GM23338 (cell line): Measurements from ENCODE around the gene VENTX.

ENCODE experiments used
- CREB1 ChIP-seq: fragments of 250-450 bp; sonication (Bioruptor Pico); IDR thresholded peaks from 2 replicates; pipeline ENCODE4 v1.5.0; 2020; ENCODE audit warnings: low read depth, mild to moderate bottlenecking, moderate library complexity
- EZH2 ChIP-seq: fragments of 200-600 bp; sonication (generic); IDR thresholded peaks from one replicate; pipeline ENCODE4 v1.8.0; 2017; ENCODE audit warnings: antibody characterized with exemption, mild to moderate bottlenecking, low read depth; ENCODE audit not compliant: unreplicated experiment
- EZH2phosphoT487 ChIP-seq: fragments of 200-600 bp; sonication (generic); IDR thresholded peaks from one replicate; pipeline ENCODE4 v1.8.1; 2018; ENCODE audit warnings: antibody characterized with exemption; ENCODE audit not compliant: unreplicated experiment
- JUNB ChIP-seq: IDR thresholded peaks from one replicate; pipeline ENCODE4 v1.6.1; 2016; ENCODE audit warnings: antibody characterized with exemption; ENCODE audit not compliant: unreplicated experiment
- POLR2AphosphoS5 ChIP-seq: IDR thresholded peaks from 2 replicates; pipeline ENCODE4 v1.6.1; 2016; ENCODE audit warnings: antibody characterized with exemption, low read depth
- STAT1 ChIP-seq: IDR thresholded peaks from one replicate; pipeline ENCODE4 v1.6.1; 2016; ENCODE audit warnings: antibody characterized with exemption; ENCODE audit not compliant: unreplicated experiment
- ZNF114 ChIP-seq: fragments of 250-450 bp; sonication (Bioruptor Pico); IDR thresholded peaks from 2 replicates; pipeline ENCODE4 v1.5.0; 2020; ENCODE audit warnings: mild to moderate bottlenecking, moderate library complexity
- ZNF331 ChIP-seq: fragments of 250-450 bp; sonication (Bioruptor Pico); IDR thresholded peaks from 2 replicates; pipeline ENCODE4 v1.5.0; 2020; ENCODE audit warnings: low read depth, mild to moderate bottlenecking, moderate library complexity
- TF ChIP-seq, protein P1 (sequence below), 2 experiments: fragments of 200-600 bp in 1 of 2; sonication (generic) in 1 of 2; conservative IDR thresholded peaks; 2 replicates each; pipeline versions ENCODE4 v1.5.1 to v1.6.1; 2016 to 2017; ENCODE audit warnings: antibody characterized with exemption in 2 of 2, low read depth in 2 of 2, mild to moderate bottlenecking in 2 of 2, moderate library complexity in 1 of 2
- TF ChIP-seq, protein P2 (sequence below): IDR thresholded peaks from one replicate; pipeline ENCODE4 v1.6.1; 2018; ENCODE audit warnings: antibody characterized with exemption; ENCODE audit not compliant: unreplicated experiment
- TF ChIP-seq, protein P3 (sequence below): IDR thresholded peaks from 2 replicates; pipeline ENCODE4 v1.6.1; 2016; ENCODE audit warnings: antibody characterized with exemption

GRCh38 chr10:133241501-133242205 lies 4.0 kb downstream of the VENTX start:
- TF ChIP-seq POLR2AphosphoS5 (no peak), EZH2 (no peak), ZNF331 (CRISPR knock-in tag) (no peak), JUNB (no peak), ZNF114 (no peak), STAT1 (no peak), CREB1 (CRISPR knock-in tag) (no peak), EZH2phosphoT487 (no peak)
- TF ChIP-seq, protein P1, sequence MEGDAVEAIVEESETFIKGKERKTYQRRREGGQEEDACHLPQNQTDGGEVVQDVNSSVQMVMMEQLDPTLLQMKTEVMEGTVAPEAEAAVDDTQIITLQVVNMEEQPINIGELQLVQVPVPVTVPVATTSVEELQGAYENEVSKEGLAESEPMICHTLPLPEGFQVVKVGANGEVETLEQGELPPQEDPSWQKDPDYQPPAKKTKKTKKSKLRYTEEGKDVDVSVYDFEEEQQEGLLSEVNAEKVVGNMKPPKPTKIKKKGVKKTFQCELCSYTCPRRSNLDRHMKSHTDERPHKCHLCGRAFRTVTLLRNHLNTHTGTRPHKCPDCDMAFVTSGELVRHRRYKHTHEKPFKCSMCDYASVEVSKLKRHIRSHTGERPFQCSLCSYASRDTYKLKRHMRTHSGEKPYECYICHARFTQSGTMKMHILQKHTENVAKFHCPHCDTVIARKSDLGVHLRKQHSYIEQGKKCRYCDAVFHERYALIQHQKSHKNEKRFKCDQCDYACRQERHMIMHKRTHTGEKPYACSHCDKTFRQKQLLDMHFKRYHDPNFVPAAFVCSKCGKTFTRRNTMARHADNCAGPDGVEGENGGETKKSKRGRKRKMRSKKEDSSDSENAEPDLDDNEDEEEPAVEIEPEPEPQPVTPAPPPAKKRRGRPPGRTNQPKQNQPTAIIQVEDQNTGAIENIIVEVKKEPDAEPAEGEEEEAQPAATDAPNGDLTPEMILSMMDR (conservative IDR thresholded peaks at IDR 0.05; ENCODE audit: low read depth in 2 of 2), result no peak
- TF ChIP-seq, protein P2, sequence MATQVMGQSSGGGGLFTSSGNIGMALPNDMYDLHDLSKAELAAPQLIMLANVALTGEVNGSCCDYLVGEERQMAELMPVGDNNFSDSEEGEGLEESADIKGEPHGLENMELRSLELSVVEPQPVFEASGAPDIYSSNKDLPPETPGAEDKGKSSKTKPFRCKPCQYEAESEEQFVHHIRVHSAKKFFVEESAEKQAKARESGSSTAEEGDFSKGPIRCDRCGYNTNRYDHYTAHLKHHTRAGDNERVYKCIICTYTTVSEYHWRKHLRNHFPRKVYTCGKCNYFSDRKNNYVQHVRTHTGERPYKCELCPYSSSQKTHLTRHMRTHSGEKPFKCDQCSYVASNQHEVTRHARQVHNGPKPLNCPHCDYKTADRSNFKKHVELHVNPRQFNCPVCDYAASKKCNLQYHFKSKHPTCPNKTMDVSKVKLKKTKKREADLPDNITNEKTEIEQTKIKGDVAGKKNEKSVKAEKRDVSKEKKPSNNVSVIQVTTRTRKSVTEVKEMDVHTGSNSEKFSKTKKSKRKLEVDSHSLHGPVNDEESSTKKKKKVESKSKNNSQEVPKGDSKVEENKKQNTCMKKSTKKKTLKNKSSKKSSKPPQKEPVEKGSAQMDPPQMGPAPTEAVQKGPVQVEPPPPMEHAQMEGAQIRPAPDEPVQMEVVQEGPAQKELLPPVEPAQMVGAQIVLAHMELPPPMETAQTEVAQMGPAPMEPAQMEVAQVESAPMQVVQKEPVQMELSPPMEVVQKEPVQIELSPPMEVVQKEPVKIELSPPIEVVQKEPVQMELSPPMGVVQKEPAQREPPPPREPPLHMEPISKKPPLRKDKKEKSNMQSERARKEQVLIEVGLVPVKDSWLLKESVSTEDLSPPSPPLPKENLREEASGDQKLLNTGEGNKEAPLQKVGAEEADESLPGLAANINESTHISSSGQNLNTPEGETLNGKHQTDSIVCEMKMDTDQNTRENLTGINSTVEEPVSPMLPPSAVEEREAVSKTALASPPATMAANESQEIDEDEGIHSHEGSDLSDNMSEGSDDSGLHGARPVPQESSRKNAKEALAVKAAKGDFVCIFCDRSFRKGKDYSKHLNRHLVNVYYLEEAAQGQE, result no peak
- TF ChIP-seq, protein P3, sequence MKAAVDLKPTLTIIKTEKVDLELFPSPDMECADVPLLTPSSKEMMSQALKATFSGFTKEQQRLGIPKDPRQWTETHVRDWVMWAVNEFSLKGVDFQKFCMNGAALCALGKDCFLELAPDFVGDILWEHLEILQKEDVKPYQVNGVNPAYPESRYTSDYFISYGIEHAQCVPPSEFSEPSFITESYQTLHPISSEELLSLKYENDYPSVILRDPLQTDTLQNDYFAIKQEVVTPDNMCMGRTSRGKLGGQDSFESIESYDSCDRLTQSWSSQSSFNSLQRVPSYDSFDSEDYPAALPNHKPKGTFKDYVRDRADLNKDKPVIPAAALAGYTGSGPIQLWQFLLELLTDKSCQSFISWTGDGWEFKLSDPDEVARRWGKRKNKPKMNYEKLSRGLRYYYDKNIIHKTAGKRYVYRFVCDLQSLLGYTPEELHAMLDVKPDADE, result no peak
